Liver (tissue), 9 donors: ENCODE measurements around the gene TMEM63B. TPM values are rescaled to one million over a fixed set of nuclear protein-coding genes. Genes with fewer than 3 reads are reported as not detected.

Experiments
- DNase-seq: peaks from one replicate; pipeline ENCODE4 v3.0.0-alpha.2; 2017; ENCODE audit warnings: low spot score
- H3K27ac ChIP-seq, 2 donors: one replicate each; pipeline ENCODE4 v1.7.0; 2013; ENCODE audit warnings: inconsistent platforms in 2 of 2, low read length in 2 of 2, control low read depth in 1 of 2, low read depth in 1 of 2, mild to moderate bottlenecking in 1 of 2
- H3K27me3 ChIP-seq, 4 donors: one replicate each; pipeline versions ENCODE4 v1.6.1 to v1.7.0; 2013; ENCODE audit warnings: low read length in 3 of 4, inconsistent platforms in 1 of 4, mild to moderate bottlenecking in 1 of 4, moderate library complexity in 1 of 4; ENCODE audit not compliant: control insufficient read depth in 4 of 4, insufficient read depth in 4 of 4
- H3K36me3 ChIP-seq, 4 donors: one replicate each; pipeline versions ENCODE4 v1.6.1 to v1.7.0; 2013; ENCODE audit warnings: low read length in 3 of 4, mild to moderate bottlenecking in 3 of 4, low read depth in 1 of 4, moderate library complexity in 1 of 4; ENCODE audit not compliant: control insufficient read depth in 4 of 4, insufficient read depth in 3 of 4
- H3K4me1 ChIP-seq, 4 donors: one replicate each; pipeline versions ENCODE4 v1.6.1 to v1.7.0; 2013; ENCODE audit warnings: low read length in 3 of 4, mild to moderate bottlenecking in 3 of 4, moderate library complexity in 1 of 4; ENCODE audit not compliant: control insufficient read depth in 4 of 4, insufficient read depth in 4 of 4
- H3K4me3 ChIP-seq, 3 donors: one replicate each; pipeline versions ENCODE4 v1.6.1 to v1.7.0; 2013; ENCODE audit warnings: low read length in 3 of 3, control low read depth in 1 of 3, low read depth in 1 of 3, mild to moderate bottlenecking in 1 of 3
- H3K9ac ChIP-seq, 2 donors: one replicate each; pipeline ENCODE4 v1.7.0; 2013; ENCODE audit warnings: low read length in 2 of 2, mild to moderate bottlenecking in 2 of 2, moderate library complexity in 2 of 2, control low read depth in 1 of 2, low read depth in 1 of 2
- H3K9me3 ChIP-seq, 4 donors: one replicate each; pipeline versions ENCODE4 v1.6.1 to v1.7.0; 2013; ENCODE audit warnings: low read length in 3 of 4; ENCODE audit not compliant: control insufficient read depth in 4 of 4
- ATF3 ChIP-seq: IDR thresholded peaks from 2 replicates; pipeline ENCODE4 v1.6.1; 2016; ENCODE audit warnings: antibody characterized with exemption
- CTCF ChIP-seq: fragments of 150-350 bp; IDR thresholded peaks from 2 replicates; pipeline ENCODE4 v1.5.1; 2017; ENCODE audit warnings: improper control_type of control experiment, low read depth, low read length; ENCODE audit not compliant: missing input control
- FOXA1 ChIP-seq: IDR thresholded peaks from 2 replicates; pipeline ENCODE4 v1.6.1; 2016; ENCODE audit warnings: antibody characterized with exemption
- FOXA2 ChIP-seq: IDR thresholded peaks from 2 replicates; pipeline ENCODE4 v1.6.1; 2016; ENCODE audit warnings: antibody characterized with exemption
- HNF4A ChIP-seq, 2 donors: conservative IDR thresholded peaks; 2 replicates each; pipeline ENCODE4 v1.6.1; 2016; ENCODE audit warnings: antibody characterized with exemption in 2 of 2, mild to moderate bottlenecking in 2 of 2
- JUND ChIP-seq, 2 donors: IDR thresholded peaks; 2 replicates each; pipeline ENCODE4 v1.6.1; 2016; ENCODE audit warnings: antibody characterized with exemption in 2 of 2
- REST ChIP-seq: IDR thresholded peaks from 2 replicates; pipeline ENCODE4 v1.6.1; 2016; ENCODE audit warnings: antibody characterized with exemption, mild to moderate bottlenecking
- RXRA ChIP-seq, 2 donors: IDR thresholded peaks; 2 replicates each; pipeline ENCODE4 v1.6.1; 2017 to 2018; ENCODE audit warnings: antibody characterized with exemption in 2 of 2, mild to moderate bottlenecking in 1 of 2
- SP1 ChIP-seq: IDR thresholded peaks from 2 replicates; pipeline ENCODE4 v1.6.1; 2018; ENCODE audit warnings: antibody characterized with exemption, mild to moderate bottlenecking
- TAF1 ChIP-seq: conservative IDR thresholded peaks from 2 replicates; pipeline ENCODE4 v1.6.1; 2016; ENCODE audit warnings: antibody characterized with exemption, mild to moderate bottlenecking
- YY1 ChIP-seq: IDR thresholded peaks from 2 replicates; pipeline ENCODE4 v1.6.1; 2016; ENCODE audit warnings: antibody characterized with exemption, mild to moderate bottlenecking
- ZBTB33 ChIP-seq: IDR thresholded peaks from 2 replicates; pipeline ENCODE4 v1.6.1; 2016; ENCODE audit warnings: antibody characterized with exemption
- WGBS: extraction: QIAGEN DNeasy Blood & Tissue Kit; methylation state at CpG from one replicate; pipeline ENCODE4 v1.1.7; 2013; 5-methylcytosine and 5-hydroxymethylcytosine counted together
- polyA plus RNA-seq, 2 donors: library from polyadenylated mRNA; stranded (reverse) in 1 of 2; unstranded in 1 of 2; fragments of 200-250 nt in 1 of 2; fragments of >200 nt in 1 of 2; fragmentation: Nextera tagmentation in 1 of 2; extraction: Ambion mirVana in 1 of 2; gene quantifications; one replicate each; pipeline versions ENCODE4 v1.2.1 to v1.2.3, GENCODE V29; 2013 to 2015
- total RNA-seq, 2 donors: library from RNA; depleted of rRNA; stranded (reverse); fragments of >200 nt; gene quantifications; one replicate each; pipeline ENCODE4 v1.2.3, GENCODE V29; 2014
- donor health status: healthy.
- donor health status: healthy.
- donor health status: healthy.
- donor health status: healthy.
- donor health status: healthy.

Gene TMEM63B
- total and polyA plus RNA-seq, 4 donors = 9.6 to 64.9 (median 37.6) TPM

- Histone ChIP-seq H3K4me1 (no peaks in the 10 kb centered on the region), H3K9ac (no peak overlapping the region), H3K36me3 (no peaks in the 10 kb centered on the region), H3K27me3 (no peaks in the 10 kb centered on the region), H3K4me3 (no peak overlapping the region), H3K27ac (no peak overlapping the region), H3K9me3 (no peaks in the 10 kb centered on the region)
- DNase-seq = no peak
- TF ChIP-seq HNF4A (conservative IDR thresholded peaks at IDR 0.05) = no peak
- TF ChIP-seq RXRA (IDR thresholded peaks at IDR 0.05) = no peak
- no peak for TF ChIP-seq ATF3
- no peak for TF ChIP-seq CTCF
- no peak for TF ChIP-seq REST
- TF ChIP-seq FOXA2 = no peak
- TF ChIP-seq ZBTB33 = no peak
- TF ChIP-seq JUND (IDR thresholded peaks at IDR 0.05) = no peak
- no peak for TF ChIP-seq SP1
- no peak for TF ChIP-seq YY1
- no peak for TF ChIP-seq TAF1
- TF ChIP-seq FOXA1 = no peak
- 90% methylated on average over 3 of the region's 3 CpGs for WGBS
Measured at GRCh38 chr6:44201200-44201599, 73.8 kb downstream of the TMEM63B start.

GRCh38 chr6:44201638-44202303 is 74.4 kb downstream of the TMEM63B start:
- H3K4me1 ChIP-seq = no peaks in the 10 kb centered on the region
- no peak for TF ChIP-seq FOXA1
- no peak for DNase-seq
- 82% methylated on average over 11 of the region's 11 CpGs for WGBS
- no peaks in the 10 kb centered on the region for H3K9me3 ChIP-seq
- H3K27ac ChIP-seq = no peak overlapping the region
- H3K9ac ChIP-seq = no peak overlapping the region
- H3K27me3 ChIP-seq = no peaks in the 10 kb centered on the region
- H3K36me3 ChIP-seq = no peaks in the 10 kb centered on the region
- H3K4me3 ChIP-seq = no peak overlapping the region
